ENCODE data around the gene ADGRV1.
A peak's percentile ranks its signal among the peaks of the same experiment; 100 is the strongest.

The ADGRV1 gene, protein sequence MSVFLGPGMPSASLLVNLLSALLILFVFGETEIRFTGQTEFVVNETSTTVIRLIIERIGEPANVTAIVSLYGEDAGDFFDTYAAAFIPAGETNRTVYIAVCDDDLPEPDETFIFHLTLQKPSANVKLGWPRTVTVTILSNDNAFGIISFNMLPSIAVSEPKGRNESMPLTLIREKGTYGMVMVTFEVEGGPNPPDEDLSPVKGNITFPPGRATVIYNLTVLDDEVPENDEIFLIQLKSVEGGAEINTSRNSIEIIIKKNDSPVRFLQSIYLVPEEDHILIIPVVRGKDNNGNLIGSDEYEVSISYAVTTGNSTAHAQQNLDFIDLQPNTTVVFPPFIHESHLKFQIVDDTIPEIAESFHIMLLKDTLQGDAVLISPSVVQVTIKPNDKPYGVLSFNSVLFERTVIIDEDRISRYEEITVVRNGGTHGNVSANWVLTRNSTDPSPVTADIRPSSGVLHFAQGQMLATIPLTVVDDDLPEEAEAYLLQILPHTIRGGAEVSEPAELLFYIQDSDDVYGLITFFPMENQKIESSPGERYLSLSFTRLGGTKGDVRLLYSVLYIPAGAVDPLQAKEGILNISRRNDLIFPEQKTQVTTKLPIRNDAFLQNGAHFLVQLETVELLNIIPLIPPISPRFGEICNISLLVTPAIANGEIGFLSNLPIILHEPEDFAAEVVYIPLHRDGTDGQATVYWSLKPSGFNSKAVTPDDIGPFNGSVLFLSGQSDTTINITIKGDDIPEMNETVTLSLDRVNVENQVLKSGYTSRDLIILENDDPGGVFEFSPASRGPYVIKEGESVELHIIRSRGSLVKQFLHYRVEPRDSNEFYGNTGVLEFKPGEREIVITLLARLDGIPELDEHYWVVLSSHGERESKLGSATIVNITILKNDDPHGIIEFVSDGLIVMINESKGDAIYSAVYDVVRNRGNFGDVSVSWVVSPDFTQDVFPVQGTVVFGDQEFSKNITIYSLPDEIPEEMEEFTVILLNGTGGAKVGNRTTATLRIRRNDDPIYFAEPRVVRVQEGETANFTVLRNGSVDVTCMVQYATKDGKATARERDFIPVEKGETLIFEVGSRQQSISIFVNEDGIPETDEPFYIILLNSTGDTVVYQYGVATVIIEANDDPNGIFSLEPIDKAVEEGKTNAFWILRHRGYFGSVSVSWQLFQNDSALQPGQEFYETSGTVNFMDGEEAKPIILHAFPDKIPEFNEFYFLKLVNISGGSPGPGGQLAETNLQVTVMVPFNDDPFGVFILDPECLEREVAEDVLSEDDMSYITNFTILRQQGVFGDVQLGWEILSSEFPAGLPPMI (N-terminal part only)

DNA sequence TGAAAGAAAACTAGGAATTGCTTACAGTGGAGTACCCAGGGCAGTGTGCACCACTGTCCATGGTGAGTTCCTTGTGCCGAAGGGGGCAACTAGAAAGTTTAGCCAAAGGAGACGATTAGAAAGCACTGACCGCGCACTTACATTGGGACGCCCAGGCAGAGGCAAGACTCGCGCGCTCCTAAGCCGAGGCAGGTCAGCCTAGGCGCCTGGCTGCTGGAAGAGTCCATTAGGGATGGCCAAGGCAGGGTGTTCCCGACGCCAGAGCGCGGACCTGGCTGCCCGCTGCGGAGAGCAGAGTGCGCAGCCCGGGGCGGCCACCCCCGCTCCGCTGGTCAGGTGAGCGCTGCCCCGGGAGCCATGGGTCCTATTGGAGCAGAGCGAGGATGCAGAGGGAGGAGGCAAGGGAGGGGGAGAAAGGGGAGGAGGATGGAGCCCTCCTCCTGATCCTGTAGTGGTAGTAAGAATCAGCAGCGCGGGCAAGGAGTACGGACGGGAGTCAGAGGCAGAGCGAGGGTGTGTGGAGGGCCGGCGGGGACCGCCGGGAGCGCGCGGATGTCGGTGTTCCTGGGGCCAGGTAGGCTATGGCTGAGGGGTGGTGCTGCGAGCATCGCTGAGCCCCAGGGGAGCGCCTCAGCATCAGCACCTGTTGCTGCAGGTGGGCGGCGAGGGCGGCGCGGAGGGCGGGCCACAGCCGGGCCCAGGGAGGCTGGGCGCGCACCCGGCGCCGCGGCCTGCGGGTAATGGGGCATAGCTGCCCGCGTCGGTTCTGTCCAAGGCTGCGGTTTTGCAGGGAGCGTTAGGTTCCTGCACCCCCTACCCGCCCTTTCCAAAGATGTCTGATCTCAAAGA, at the start of gene ADGRV1:
Gene ADGRV1 (plus strand): TSS at position 454 of the 849 bp plus-strand sequence. CDS start 99 bp downstream, at position 553.
- no peak for DNase-seq (ENCODE audit: low read depth in 2 of 2)

DNA sequence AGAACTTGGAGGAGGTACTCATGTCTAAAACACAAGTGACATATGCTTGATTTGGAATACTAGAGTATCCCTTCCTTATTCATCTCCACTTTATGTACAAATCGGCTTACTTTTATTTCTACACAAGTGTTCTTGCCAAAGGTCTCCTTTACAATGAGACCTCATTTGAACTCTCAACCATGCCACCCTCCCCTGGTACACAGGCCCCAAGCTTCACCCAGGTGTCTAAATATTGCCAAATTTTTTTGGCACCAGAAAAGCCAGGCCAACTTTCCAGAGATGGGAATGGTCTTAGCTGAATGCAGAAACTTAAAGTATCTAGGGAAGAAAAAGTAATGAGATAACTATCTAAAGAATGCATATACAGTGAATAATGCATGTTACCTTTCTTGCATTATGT, 48.2 kb upstream of the ADGRV1 start:
- no peak for DNase-seq (ENCODE audit: low read depth in 2 of 2)

DNA sequence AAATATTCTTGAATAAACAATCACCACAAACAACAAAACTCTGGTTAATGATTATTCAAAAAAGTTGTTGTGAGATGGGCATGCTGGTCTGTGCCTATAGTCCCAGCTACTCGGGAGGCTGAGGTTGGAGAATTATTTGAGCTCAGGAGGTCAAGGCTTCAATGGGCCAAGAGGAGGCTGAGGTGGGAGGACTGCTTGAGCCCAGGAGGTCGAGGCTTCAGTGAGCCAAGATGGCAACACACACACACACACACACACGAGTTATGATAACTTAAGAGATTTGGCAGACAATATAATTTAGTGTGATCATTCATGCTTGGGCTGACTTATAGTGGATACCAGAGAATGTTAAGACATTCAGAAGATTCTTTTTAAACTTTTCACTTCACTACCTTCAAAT, 44.1 kb upstream of the ADGRV1 start:
- no peak for DNase-seq (ENCODE audit: low read depth in 2 of 2)

DNA sequence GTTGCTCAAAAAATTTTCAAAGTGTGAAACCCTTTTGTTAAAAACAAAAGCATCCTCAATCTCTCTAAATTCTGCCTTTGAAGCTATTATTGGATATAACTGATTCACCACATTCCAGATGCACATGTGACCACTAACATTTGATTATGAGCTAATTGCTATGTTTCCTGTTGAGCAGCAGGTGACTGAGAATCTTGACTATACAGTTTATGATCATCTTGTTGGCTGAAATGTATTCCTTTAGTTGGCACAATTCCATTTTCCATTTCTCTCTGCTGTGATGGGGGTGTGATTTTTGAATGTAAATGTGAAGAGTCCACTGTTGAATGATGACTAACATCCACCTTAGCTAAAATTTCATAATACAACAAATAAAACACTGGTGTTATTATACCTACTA, 39.9 kb upstream of the ADGRV1 start:
- no peak for DNase-seq (ENCODE audit: low read depth in 2 of 2)

DNA sequence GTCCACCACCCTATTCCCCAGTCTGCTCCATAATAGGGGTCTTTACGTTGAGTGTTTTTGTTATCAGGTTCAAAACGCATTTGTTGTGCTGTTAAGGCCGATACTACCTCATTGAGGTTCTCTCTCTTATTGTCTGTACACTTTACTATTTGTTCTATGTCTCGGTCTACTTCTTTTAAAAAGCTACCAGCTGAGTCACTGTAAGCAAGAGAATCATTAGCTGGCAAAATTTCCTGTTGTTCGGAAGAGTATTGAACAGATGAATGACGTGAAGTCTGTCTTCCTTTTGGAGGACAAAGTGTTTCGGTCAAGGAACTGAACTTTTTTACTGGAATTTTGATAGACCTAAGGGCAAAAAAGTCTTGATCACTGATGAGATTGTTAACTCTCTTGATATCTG, 39.5 kb upstream of the ADGRV1 start:
- no peak for DNase-seq (ENCODE audit: low read depth in 2 of 2)

DNA sequence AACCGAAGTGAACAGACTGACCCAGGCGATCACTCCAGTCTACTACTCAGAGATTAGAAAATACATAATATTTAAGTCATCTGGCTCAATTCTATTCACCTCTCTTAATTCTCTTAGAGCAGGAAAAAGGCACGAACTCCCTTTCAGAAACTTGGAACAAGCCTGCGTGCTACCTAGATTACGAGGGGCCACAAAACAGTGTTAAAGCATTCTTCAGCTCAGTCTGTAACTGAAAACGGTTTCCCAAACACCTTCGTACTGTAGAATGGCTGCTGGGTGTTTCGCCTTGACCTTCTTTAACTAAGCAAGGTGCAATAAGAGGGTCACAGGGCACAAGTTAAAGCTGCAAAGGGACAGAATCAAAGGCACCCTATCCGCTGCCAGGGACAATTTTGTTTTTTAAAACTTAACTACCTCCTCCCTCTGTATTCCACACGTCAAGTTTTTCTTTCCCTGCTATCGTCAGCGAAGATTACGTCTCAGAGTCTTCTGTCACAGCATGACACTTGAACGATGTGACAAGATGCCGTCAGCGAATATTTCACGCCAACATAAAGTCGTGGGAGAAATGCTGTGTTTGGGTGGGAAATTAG, 29.9 kb upstream of the ADGRV1 start:
- no peak for DNase-seq (ENCODE audit: low read depth in 2 of 2)

DNA sequence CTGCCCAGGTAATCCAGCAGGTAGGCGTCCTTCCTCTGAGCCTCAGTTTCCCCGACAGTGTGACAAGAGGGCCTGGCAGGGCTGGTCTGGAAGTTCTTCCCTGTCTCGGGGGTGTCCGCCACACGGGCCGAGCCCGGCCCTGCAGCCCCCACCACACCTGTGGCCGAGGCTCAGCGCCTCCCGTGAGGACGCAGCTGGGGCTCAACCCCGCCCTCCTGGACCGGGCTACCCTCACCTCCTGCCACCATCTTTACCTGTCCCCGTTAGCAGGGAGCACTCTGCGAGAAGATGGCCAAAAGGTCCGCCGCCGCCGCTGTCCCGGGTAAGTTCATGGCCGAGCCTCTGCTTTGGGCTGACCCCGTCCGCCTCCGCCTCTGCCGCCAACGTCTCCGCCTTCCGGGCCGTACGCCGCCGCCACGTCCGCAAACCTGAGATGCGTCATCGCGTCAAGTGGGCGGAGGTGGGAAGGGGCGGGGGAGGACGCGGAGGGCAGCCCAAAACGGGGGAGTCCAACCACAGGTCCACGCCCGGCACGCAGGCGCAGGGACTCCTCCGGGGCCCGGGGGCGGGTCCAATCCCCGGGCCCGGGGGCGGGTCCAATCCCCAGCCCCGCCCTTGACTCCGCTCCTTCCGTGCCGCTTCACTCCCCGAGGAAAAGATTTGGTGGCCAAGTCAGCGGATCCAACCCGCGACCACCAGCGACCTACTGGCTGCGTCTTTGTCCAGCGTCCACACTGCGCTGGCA, 29.2 kb upstream of the ADGRV1 start, which contains the start of gene LYSMD3:
Gene LYSMD3 (minus strand): TSS at position 391 of the 745 bp plus-strand sequence. CDS start 4,295 bp downstream, outside the sequence.
- peak; percentile 90 to 91 for DNase-seq (ENCODE audit: low read depth in 2 of 2)

DNA sequence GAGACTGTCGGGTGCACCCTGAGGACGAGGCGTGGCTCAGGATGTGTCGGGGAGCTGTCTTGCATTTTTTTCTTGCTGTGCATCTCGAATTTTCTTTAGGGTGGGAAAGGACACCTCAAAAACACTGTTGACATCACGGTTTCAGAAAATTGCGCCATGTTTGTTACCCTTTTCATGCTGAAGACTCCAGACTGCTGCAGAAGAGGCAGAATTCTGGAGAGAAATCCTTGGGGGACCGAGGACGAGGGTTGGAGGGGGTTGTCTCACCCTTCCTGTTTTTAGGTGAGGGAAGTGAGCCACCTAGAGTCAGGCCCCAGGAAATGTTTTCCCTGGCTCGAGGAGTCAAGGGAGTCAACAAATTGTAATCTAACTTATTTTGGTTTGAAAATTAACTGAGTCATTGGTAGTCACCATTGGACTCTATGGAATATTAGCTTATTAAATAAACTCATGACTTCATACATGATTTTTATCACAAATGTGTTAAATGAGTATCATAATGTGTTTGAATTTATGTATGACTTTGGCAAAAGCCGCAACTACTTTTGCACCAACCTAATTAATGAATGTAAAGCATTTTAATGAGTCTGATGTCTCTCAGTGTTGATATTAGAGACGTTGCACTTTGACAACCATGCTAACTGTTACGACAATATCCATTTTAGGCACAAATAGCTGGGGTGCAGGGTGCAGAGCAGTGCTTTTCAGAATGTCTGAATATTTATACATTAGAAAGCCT, 28.5 kb upstream of the ADGRV1 start:
- peak; percentile 30 to 43 for DNase-seq (ENCODE audit: low read depth in 2 of 2)

DNA sequence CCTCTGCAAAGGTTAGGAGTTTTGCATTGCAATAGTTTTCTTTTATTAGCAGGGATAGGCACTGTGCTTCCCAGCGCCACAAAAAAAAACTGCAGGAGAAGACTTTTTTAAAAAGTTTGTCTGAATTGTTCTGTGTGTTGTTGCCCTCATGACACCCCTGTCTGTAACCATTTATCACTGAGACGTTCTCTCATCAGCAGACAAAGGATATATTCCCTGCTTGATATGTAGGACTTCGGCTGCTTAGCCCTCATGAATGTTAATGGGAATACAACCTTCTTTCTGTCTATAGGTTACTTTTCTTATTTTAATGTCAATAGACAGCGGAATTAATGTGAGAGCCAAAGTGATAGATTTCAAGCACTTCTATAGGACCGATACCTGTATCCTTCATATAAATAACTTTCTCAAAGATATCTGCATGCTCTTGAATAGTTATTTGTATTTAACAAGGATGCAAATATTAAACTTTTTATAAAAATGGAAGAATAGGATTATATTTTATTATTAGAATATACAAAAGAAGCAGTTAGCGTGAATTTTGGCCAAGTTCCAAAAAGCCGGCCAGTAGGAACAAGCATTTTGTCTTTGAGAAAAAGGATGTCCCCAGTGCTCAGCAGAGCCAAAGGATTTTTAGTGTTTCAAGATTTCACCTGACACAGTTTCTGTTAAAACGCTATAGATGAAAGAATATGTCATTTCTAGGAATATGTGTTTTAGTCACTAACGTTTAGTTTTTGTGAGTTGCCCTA, 27.7 kb upstream of the ADGRV1 start:
- DNase-seq (ENCODE audit: low read depth in 2 of 2): no peak

DNA sequence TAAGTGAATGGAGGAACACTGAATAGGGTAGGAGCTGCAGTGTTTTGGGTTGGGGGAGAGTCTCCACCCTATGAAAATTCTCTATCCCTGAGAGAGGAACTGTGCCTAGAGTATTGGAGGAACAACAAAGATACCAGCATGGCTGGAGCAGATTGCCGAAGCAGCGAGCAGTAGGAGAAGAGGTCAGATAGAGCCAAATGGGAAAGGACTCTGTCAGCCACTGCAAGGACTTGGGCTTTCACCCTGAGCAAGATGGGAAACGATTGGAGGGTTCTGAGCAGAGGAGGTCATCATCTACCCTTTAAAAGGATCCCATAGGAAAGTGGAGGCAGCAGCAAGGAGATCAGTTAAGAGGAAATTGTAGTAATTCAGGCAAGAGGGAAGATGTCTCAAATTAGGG, 24.8 kb upstream of the ADGRV1 start:
- DNase-seq (ENCODE audit: low read depth in 2 of 2): no peak

DNA sequence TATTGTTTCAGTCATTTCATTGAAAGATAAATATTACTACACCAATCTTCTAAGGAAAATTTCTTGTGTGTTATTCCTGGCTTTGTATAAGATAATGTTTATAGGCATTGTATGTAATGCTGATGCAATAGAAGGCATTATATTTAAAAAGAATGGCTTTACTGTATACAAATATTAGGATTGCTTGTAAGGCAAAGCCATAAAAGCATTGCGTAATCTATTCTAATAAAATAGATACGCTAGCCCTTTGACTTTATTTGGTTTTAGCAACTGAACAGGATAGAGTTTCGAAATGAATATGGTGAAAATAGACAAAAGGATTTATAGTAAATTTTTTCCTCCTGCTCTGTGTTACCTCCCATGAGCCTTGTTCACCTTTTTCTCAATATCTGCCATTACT, 23.7 kb upstream of the ADGRV1 start:
- DNase-seq (ENCODE audit: low read depth in 2 of 2): no peak

DNA sequence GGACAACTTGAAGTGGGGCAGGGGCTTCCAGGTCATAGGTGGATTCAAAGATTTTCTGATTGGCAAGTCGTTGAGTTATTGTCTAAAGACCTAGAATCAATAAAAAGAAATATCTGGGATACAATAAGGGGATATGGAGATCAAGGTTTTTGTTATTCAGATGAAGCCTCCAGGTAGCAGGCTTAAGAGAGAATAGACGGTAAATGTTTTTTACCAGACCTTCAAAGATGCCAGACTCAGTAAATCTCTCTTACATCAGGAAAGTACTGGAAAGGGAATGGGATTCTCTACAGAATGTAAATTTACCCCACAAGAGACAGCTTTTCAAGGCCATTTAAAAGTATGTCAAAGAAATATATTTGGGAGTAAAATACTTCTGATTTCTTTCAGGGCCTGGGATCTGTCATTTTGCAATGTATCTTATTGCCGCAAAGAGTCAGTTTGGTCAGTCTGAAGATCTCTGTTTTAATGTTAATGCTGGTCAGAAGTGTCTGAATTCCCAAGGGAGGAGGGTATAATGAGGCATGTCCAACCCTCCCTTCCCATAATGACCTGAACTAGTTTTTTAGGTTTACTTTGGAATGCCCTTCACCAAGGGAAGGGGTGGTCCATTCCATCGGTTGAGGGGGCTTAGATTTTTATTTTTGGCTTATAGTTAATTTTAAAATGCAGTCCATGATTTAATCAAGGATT, 15.6 kb upstream of the ADGRV1 start:
- no peak for DNase-seq (ENCODE audit: low read depth in 2 of 2)

DNA sequence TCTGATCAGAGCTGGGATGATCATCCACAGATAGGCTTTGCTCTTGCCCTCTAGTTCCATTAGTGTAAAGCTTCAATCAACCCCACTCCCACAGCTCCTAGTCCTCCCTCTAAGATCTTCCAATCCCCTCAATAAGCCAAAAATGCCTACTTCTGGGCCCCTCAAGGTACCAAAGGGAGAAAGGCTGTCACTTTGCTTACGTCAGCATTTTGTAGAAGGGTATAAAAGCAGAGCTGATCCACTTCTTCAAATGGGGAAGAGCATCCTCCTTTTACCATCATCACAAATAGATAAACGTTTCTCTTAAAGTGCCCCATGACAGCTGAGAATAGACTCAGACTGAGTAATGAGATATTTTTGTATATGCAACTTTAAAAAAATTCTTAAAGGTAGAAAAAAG, 13.1 kb upstream of the ADGRV1 start:
- no peak for DNase-seq (ENCODE audit: low read depth in 2 of 2)

DNA sequence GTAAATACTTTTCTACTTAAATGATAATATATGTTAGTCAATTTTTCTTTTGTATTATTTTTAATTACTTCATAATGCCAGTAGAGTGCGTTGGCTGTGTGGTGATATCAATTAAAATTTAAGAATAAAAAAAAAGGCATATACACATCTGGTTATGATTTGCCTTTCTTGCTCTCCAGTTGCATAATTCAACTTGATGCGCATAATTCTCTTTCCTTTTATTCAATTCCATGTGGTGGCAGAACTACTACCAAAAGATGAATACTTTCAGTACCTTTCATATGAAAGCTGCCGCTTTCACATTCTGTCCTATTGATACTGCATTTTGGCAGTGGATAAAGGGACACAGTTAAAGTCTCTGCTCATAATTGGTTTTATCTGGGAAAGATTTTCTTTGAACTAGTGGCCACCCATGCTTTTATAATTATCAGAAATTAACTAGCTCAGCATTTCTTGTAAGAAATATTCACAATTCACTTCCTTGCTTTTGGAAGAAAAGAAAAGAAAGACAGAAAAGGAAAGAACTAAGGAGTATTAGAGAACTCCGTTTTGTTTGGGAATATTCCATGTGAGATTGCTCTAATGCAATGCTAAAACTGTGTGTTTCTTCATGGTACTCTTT, 12.3 kb upstream of the ADGRV1 start:
- no peak for DNase-seq (ENCODE audit: low read depth in 2 of 2)

DNA sequence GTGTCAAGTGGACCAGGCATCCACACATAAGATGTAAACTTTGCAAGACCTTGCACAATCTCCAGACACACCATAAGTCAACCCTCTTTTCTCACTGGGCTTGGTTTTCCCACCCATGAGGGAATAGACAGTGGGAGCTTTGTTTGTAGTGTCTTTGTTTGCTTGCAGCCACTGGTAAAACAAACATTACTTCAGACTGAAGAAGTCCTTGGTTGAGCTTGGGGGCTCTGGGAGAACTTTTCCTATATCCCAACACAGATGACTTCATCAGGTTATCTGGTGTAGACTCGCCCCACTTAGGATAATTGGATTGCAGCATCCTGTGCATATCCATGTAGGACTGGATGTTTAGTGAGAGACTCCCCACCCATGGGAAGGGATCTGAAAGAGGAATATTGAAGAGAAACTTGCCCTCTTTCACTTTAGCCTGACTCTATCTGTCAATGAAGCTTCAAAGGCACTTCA, 11.5 kb upstream of the ADGRV1 start:
- DNase-seq (ENCODE audit: low read depth in 2 of 2): no peak

DNA sequence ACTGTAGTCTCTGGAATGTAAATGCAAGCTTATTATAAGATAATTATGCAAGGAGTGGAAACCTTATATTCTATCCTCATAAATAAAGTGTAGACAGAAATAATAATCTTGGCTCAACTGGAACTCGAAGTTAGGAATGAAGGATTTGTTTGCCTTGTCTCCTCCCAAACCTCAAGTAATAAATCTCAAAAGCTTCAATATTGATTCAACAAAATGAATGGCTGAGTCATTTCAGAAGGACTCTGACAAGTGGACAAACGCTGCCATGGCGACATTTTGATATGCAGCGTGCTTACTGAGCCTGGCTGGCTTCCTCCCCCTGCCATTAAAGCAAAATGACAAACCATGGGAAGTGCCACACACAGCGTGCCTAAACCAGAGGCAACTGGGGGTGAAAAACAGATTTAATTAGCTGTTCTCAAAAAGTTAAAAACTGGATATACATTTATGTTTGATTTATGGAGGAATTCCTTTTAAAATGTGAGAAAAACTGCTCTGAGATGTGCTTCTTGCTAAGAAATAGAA, 10.5 kb upstream of the ADGRV1 start:
- no peak for DNase-seq (ENCODE audit: low read depth in 2 of 2)

DNA sequence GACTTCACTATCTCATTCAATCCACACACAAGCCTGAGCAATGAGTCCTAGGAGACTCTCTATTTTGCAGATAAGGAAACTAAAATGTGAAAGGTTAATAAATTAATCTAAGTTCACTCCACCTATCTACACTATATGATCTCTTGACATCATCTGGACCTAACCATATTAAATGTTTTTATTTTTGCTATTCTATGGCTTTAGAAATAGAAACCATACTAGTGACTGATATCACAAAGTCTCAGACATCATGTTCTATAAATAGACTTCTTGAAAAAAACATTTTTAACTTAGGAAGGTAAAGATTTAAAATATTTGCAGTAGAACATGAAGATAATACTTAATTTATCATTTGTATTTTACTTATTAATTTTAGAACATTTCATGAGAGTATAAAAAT, 9.4 kb upstream of the ADGRV1 start:
- DNase-seq (ENCODE audit: low read depth in 2 of 2): no peak
